NOMO-1 treated with dmso at 0.1 percent for 144 hours (cell line): ENCODE measurements around the gene LCP1.
A peak's percentile ranks its signal among the peaks of the same experiment; 100 is the strongest.
"Not testable (repeated sequence)": the region's sequence is repeated elsewhere in the genome, so short reads cannot be mapped to it uniquely, and the experiment has no call there.

Experiments
- DNase-seq: peaks from one replicate; lab custom pipeline; 2025; ENCODE audit not compliant: unreplicated experiment; lab: John Stamatoyannopoulos, UW

Gene LCP1

GRCh38 chr13:46162741-46163140, 19.2 kb downstream of the LCP1 start:
- DNase-seq = not testable (repeated sequence)

- DNase-seq = peak; percentile 36
Measured at GRCh38 chr13:46160471-46161066, 21.4 kb downstream of the LCP1 start.

GRCh38 chr13:46160065-46160464, 21.9 kb downstream of the LCP1 start:
- DNase-seq = no peak

- no peak for DNase-seq
Measured at GRCh38 chr13:46158983-46159382, 23.0 kb downstream of the LCP1 start.

GRCh38 chr13:46158222-46158621, 23.8 kb downstream of the LCP1 start:
- no peak for DNase-seq

- DNase-seq = no peak
Measured at GRCh38 chr13:46154136-46154801, 27.7 kb downstream of the LCP1 start.

- DNase-seq = no peak
Measured at GRCh38 chr13:46152627-46153328, 29.2 kb downstream of the LCP1 start.

- DNase-seq = no peak
Measured at GRCh38 chr13:46150134-46150693, 31.8 kb downstream of the LCP1 start.

- peak; percentile 32 for DNase-seq
Measured at GRCh38 chr13:46149272-46150133, 32.5 kb downstream of the LCP1 start.

GRCh38 chr13:46146898-46147297, 35.1 kb downstream of the LCP1 start:
- no peak for DNase-seq

- no peak for DNase-seq
Measured at GRCh38 chr13:46145950-46146349, 36.0 kb downstream of the LCP1 start.

- DNase-seq = no peak
Measured at GRCh38 chr13:46145135-46145534, 36.8 kb downstream of the LCP1 start.

GRCh38 chr13:46143184-46143701, 38.7 kb downstream of the LCP1 start:
- no peak for DNase-seq

GRCh38 chr13:46142776-46143175, 39.2 kb downstream of the LCP1 start:
- DNase-seq = no peak

- no peak for DNase-seq
Measured at GRCh38 chr13:46140044-46140443, 41.9 kb downstream of the LCP1 start.

- DNase-seq = no peak
Measured at GRCh38 chr13:46137627-46138317, 44.2 kb downstream of the LCP1 start.

GRCh38 chr13:46136688-46137087, 45.3 kb downstream of the LCP1 start:
- no peak for DNase-seq

- no peak for DNase-seq
Measured at GRCh38 chr13:46134961-46135522, 46.9 kb downstream of the LCP1 start.

GRCh38 chr13:46134494-46134893, 47.5 kb downstream of the LCP1 start:
- no peak for DNase-seq

GRCh38 chr13:46132109-46132508, 49.9 kb downstream of the LCP1 start:
- DNase-seq = no peak
